CD4-positive, alpha-beta T cell treated with Interleukin-12 subunit alpha and Interleukin-12 subunit beta, for 1 hour (primary cell): ENCODE results near the gene TNRC6A.
"Not testable (repeated sequence)": the region's sequence is repeated elsewhere in the genome, so short reads cannot be mapped to it uniquely, and the experiment has no call there.

Source experiments
- DNase-seq: peaks from one replicate; pipeline ENCODE4 v3.0.0-alpha.2; 2020

TNRC6A gene

DNA sequence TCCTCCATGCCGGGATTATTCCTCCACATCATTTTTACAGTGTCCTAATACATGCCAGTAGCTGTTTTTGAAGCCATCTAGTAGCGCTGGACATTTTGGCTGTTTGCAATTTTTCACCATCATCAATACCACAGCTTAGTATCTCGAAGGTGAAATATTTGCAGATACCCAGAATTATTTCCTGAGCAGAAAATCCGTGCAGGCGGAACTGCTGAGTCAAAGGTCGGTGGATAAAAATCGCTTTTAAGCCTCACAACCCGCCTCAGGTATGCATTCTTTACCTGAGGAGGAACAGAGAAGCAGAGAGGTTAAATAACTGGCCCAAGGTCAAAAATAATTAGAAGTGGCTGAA lies 584 bp upstream of the TNRC6A start:
- DNase-seq: no peak

DNA sequence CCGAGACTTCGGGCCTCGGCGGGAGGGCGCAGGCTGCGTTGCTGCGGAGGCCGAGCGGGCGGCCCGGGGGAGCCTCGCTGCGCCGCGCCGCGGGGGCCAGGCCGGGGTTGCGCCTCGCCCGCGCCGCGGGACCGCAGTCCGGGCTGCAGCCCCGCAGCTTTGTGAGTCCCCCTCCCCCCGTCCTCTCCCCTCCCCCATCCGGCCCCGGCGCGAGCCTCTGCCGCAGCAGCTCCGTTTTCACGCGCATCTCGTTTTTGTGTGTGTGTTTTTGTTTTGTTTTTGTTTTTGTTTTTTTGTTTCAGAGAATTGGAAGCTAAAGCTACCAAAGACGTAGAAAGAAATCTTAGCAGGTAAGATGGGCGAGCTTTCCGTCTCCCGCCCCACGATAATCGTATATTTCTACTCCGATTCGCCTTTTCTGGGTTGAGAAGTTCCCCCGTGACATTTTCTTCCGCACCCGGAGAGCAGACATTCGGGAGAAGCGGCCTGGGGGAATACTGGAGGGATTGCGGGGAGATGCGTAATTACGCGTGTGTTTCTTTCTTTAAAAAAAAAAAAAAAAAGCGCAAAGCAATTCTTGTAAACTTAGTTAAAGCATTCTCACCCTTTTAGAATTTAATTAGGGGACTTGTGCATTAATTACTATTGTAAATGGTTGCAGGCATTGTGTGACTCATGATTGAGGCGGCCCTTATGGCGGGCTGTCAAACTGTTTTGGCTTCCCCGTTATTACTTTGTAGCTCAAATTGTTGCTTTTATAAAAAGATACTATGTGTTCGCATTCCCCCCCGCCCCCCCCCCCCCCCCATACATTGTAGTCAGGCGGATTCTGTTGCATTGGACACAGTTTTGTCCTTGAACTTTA lies 732 bp downstream of the TNRC6A start:
- DNase-seq: peak; percentile 42

DNA sequence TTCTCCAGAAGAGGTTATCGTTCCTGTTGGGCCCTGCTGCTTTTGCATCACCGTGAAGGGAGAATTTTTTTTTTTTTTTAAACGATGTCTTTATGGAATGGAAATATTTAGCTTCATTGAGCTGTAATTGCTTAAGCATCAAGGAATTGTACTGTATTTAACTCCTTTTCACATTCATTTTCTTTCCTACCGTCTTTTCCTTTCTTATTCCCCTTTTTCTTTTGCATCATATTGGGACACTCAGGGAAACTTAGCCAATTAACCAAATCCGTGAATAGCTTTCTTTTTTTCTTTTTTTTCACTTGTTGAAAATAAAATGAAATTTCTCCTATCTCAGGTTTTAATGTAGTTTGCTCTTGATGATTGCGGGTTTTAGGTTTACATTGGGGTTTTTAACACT lies 1.5 kb downstream of the TNRC6A start:
- no peak for DNase-seq

DNA sequence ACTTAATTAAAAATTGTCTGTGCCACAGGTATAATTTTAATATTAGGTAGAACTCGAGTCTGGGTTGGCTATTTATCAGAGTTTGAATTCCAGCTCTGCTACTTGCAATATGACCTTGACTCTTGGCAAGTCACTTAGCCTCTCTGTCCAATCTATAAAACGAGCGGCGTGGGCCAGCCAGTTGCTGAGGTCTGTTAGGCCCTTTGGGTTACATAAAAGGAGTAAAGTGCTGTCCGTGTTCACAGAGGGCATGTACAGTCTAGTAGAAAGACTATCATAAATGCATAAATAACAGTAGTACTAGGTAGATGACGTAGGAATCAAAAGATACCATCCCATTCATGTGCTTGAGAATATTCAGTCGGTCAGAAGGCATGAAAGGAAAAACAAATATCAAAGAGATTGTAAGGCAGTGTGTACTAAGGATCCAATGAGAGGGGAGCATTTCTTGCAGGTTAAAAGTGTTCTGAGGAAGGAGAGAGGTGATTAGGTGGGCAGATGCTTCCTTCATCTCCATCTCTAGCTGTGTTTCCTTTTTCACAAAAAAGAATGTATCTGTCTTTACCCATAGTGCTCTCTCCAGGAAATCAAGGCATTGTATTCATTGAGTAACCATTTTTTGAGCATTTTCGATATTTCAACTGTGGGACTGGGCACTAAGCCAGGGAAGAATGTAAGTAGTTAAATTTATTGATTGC lies 2.4 kb downstream of the TNRC6A start:
- DNase-seq: no peak

DNA sequence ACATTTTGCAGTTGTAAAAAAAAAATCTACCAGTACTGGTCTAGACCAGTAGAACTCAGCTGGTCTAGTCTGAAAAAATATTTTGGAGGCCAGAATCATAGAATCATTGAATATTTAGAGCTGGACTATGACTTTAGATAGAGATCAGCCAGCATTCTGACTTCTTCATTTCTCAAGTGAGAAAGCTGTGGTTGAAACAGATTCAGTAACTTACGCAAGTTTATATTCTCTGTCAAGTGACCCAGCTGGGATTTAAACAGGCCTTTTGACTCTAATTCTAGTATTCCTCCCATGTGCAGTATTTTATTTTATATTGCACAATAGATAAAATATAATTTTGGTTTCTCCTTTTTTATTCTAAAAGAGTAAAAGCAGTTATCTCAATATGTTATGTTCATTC lies 4.9 kb downstream of the TNRC6A start:
- no peak for DNase-seq

DNA sequence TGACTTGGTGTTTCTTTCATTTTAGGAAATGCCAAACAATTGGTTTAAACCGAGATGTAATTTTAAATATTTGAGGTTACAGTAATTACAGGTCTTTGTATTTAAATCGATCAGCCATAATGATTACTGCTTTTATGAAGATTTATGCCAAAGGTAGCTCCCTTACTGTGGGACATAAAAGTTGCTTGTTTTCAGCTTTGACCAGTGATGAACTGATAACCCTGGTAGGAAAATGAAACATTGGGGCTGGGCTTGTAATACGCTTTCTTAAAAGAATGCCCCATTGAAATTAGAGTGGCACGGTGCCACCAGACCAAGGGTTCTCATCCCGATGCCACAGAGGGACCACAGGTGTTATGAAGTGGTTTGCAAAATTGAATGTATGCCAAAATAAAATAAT lies 7.3 kb downstream of the TNRC6A start:
- DNase-seq: no peak

DNA sequence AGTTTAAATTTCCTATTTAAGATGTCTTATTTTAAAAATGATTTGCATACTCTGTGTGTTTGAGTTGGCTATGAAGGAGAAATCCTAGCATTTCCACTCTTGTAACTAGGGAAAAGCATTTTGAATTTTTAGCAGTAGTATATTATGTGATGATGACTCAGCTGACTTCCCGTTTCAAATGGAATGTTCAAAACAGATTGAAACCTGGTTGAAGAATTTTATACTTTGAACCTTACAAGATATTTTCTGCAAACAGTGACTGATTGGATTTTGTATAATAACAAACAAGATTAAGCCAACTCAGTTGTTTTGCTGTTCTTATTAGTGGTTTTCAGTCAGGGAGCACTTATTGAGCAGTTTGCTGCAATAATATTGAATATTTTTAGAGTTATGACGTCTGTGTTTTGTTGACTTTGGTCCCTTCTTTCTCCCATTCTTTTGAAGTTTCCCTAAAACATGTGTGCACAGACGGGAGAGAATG lies 8.0 kb downstream of the TNRC6A start:
- DNase-seq: no peak

DNA sequence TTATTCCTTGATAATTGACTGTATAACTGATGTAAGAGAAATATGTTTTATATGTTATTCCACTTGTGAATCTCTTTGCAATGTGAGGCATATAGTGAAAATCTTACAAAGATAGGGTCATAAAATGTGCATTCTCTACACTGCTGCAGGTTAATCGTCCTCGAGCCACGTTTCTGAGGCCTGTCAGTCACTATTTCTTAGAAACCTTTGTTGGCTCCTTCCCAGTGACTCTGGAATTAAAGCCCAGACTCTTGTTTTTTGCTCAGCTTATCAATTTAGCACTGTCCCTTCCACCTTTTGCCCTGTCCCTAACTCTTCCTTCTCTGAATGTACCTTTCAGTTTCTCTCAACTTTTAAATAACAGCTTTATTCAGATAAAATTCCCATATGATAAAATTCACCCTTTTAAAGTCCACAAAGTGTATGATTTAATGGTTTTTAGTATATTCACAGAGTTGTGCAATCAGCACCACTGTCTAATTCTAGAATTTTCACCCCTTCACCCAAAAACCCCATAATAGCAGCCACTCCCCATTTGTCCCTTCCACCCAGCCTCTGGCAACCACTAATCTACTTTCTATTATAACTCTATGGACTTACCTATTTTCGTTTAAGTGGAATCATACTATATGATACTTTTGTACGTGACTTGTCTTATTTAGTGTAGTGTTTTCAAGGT lies 8.6 kb downstream of the TNRC6A start:
- DNase-seq: no peak

DNA sequence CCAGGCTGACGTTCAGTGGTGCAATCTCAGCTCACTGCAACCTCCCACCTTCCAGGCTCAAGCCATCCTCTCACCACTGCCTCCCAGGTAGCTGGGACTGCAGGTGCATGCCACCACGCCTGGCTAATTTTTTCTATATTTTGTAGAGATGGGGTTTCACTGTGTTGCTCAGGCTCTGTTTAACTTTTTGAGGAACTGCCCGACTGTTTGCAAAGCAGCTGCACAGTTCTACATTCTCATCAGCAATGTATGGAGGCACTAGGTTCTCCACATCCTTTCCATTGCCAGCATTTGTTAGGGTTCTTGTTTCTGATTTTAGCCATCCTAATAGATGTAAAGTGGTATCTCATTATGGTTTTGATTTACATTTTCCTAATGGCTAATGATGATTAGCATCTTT lies 9.4 kb downstream of the TNRC6A start:
- DNase-seq: no peak

DNA sequence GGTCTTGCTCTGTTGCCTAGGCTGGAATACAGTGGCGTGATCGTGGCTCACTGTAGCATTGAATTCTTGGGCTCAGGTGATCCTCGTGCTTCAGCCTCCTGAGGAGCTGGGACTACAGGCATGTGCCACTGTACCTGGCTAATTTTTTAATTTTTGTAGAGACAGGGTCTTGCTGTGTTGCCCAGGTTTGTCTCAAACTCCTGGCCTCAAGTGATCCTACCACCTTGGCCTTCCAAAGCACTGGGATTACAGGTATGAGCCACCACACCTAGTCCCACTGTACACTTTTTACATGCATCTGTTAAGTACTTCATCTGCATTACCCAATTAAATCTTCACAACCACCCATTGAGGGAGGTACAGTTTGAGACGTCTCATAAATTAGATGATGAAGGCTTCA lies 12.4 kb downstream of the TNRC6A start:
- no peak for DNase-seq

DNA sequence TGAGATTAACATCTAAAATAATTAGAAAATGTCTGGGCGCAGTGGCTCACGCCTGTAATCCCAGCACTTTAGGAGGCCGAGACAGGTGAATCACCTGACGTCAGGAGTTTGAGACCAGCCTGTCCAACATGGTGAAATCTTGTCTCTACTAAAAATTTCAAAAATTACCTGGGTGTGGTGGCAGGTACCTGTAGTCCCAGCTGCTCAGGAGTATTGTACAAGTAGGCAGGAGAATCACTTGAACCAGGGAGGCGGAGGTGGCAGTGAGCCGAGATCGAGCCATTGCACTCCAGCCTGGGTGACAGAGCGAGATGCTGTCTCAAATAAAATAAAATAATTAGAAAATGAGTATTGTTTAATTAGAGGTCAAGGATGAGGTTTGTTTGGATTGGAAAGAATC lies 13.2 kb downstream of the TNRC6A start:
- not testable (repeated sequence) for DNase-seq

DNA sequence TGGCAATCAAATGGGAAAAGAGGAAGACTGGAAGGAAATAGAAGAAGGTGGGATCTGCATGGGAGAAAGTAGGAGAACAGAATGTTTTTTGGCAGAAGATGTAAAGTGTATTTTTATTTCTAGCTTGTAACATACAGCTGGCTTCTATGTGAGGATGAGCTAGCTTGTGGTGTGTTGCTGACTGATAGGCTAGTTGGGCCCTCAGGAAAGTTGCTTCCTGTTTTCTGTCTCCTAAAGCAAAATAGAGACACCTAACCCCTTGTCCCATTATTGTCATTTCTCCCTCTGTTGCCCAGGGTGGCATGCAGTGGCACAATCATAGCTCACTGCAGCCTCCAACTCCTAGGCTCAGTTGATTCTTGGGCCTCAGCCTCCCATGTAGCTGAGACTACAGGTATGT lies 15.9 kb downstream of the TNRC6A start:
- DNase-seq: no peak

DNA sequence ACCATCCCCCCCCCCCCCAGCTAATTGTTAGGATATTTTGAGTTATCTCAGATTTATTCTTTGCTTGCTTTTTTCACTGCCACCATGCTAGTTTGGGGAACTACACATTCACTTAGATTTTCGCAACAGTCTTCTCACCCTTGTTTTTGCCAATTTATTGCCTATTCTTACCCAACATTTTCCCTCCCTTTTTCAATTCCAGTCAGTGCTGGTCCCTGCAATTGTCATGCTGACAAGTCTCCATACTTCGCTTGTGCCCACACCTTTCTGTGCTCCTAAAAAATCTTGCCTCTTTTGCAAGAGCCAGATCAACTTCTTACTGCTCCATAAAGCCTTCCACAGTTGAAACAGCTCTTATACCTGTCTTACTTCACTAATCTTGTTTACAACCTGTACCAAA lies 16.3 kb downstream of the TNRC6A start:
- no peak for DNase-seq

DNA sequence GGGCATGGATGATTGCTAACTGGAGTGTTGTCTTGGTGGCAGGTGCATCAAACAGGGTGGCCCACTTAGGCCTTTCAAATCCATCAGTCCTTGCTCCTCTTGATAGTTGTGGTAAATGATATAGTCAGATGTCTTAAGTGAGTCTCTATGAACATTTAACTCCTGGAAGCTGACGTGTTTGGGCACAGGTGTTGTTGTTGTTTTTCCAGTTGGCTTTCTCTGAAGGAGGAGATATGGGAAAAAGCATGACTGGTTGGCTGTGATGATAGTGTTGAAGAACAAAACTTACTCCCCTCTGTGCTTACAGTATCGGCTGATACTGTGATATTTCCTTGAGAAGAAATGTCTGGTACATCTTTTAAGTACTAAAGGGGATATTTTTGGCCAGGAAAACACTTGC lies 18.0 kb downstream of the TNRC6A start:
- DNase-seq: no peak

DNA sequence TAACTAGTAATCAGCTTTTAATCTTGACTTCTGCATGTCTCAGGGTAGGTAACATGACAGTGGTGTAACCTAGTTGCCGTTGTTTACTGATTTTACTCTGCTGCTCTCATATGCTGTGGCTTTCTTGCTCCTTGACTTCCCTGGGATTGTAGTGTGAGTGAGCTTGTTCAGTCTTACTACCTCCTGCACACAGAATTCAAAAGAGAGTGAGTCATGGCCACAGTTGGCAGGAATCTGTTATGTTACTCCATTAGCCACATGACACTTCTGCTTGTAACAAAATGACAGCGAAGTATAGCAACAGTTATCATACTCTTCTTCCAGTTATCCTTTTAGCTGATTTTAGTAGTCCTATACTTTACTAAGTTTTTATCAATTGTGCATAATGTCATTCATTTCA lies 18.8 kb downstream of the TNRC6A start:
- no peak for DNase-seq

DNA sequence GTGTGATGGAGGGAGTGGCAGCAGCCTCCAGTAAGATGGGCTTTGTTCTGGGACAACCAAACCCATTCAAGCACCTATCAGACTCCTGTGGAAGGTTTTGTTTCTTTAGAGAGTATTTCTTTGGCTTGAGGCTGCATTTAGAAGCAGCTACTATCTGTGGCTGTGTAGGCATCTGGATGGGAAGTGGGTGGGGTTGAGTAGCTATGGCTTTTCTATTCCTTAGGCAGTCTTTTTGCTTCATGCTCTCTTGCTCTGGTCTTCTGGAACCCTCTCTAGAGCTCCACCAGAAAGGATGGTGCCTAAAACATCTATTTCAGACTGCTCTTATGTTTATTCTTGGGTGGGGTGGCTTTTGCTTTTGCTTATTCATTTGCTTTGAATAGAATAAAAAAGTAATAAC lies 19.9 kb downstream of the TNRC6A start:
- no peak for DNase-seq

DNA sequence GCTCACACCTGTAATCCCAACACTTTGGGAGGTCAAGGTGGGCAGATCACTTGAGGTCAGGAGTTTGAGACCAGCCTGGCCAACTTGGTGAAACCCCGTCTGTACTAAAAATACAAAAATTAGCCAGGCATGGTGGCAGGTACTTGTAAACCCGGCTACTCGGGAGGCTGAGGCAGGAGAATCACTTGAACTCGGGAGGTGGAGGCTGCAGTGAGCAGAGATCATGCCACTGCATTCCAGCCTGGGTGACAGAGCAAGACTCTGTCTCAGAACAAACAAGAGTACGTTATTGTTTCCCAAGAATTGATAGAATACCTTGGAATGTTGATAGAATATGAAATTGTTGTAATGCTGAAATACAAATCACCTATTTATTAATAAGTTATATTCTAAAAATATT lies 20.4 kb downstream of the TNRC6A start:
- not testable (repeated sequence) for DNase-seq

DNA sequence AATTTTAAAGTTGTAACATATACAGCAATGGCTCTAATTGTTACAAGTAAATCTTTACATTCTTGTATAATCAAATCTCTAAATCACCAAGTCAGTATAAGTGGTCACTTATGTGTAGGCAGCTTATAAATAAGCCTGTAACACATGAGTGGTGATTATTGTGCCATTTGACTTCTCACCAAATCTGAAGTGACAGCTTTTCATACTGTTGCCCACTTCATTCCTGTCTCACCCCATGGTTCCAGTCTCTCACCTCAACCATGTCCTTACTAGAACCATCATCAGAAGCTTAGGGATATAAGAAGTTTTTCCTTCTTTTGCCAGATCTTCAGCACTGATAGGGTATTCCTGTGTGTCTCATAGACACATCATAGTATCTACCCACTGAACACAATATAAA lies 23.5 kb downstream of the TNRC6A start:
- DNase-seq: no peak

DNA sequence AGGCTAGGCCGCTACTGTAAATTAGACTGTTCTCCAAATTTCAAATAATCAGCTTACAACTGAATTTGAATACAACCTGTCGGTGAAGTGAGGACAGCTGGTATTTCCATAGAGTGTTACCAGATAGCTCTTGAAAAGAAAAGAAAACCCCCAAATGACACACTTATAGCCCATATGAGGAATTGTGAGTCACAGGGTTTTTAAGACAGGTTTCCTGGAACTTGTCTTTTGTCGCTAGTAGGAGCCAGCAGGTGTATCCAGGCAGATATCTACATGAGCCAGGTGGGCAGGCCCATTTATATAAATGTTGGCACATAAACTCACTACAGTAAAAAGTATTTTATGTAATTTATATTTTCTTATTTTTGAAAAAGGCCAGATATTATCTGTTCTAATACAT lies 24.0 kb downstream of the TNRC6A start:
- DNase-seq: no peak

DNA sequence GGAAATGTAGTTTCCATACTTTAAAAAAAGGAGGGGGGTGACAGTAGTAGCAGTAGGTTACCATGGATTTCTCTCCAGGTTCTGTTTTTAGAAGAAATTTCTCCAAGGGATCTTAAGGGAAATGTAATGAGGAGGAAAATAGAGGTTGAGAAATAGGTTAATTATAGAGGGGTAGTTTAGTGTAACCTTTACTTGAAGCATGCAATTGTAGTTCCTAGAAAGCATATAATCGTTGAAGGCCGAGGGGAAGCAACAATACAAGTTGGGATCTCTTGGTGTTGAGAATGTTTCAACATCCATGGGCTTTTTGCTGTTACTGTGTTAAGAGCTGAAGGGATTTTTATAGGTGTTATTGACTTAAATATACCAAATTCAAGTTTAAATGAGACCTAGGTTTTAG lies 25.1 kb downstream of the TNRC6A start:
- no peak for DNase-seq

DNA sequence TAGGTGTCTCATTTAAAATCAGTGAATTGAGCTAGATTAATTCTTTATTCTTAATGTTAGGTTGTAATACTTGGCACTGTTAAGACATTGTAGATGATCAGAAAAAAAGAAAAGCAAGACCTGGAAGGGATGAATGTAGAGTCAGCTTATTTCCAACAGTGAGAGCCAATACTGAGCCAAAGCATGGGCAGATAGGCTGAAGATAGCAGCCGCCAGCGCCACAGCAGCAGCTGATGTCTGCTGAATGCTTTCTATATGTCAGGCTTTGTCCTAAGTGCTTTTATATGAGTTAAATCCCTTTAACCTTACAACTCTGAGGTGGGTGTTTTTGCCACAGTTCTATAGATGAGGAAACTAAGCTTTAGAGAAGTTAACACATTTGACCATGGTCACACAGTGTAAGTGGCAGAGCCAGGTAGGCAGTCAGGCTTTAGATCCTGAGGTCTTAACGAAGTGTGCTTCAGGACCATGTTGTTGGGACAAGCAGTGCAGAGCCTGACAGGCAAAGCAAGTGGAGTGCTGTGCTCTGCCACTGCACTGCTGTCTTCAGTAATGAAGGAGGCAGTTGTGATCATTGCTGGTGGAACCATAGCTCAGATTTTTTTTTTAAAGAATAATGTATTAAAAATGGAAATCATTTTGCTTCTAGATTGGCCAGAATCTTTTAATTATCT lies 25.9 kb downstream of the TNRC6A start:
- no peak for DNase-seq

DNA sequence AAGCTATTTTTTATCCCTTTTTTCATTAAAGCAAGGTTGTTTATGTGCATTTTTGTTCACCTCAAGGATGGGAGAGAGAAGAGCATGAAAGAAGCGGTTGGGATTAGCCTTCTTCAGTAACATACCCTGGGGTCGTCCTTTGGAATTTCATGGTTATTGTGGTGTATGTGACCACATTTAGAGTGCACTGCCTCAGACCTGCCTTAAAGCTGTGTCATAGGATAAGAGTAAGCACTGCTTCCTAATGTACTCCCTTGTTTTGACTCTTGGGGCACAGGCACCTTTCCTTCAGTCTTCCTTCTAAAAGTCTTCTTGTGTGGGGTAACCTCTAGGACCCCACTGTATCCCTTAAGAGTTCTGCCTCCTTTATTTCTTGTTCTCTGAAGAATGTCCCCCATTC lies 28.9 kb downstream of the TNRC6A start:
- no peak for DNase-seq

DNA sequence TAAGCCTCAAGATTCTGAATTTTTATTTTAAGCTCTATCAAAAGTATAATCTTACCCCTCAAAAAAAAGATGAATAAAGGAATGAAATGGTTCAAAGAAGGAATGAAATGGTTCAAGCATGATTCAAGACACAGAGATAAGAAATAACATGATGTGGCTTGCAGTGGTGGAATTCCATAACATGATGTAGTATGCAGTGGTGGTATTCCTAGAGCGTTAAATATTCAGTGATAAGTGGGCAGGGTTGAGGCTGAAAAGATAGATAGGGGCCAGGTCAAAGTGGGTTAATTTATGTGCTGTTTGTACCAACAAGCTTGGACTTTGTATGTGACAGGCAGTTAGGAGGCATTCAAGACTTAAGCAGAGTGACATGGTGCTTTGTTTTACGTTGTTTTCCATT lies 29.6 kb downstream of the TNRC6A start:
- DNase-seq: no peak
